Stromal cell of bone marrow (primary cell): ENCODE measurements around the gene SLC9A8.
A peak's percentile ranks its signal among the peaks of the same experiment; 100 is the strongest.

Source experiments
- DNase-seq: peaks from one replicate; pipeline ENCODE4 v3.0.0-alpha.2; 2012; ENCODE audit warnings: low read depth

The SLC9A8 gene

GRCh38 chr20:49814057-49814694 lies 1.5 kb downstream of the SLC9A8 start:
- no peak for DNase-seq

GRCh38 chr20:49818816-49819215 lies 6.2 kb downstream of the SLC9A8 start:
- no peak for DNase-seq

GRCh38 chr20:49819702-49820101 lies 7.1 kb downstream of the SLC9A8 start:
- no peak for DNase-seq

- DNase-seq, result no peak
These were observed 8.8 kb downstream of the SLC9A8 start for GRCh38 chr20:49821381-49821780.

DNA sequence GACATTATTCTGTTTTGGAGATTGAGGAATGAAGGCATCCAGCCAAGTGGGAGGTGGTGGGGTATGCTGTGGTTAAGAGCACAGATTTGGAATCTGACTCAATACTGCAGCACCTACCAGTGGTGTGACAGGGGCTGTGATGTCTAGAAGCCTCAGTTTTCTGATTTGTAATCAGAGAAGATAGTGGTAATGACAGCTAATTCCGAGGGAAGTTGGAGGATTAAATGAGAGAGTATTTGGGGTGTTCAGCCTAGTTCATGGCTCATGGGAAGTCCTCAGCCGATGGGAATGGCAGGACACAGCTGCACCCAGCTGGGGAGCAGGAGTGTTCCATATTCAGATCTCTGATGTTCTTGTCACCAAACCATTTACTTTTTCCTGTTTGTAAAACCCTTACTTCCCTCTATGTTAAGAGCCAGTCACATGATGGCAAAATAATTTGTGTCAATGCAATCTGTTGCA lies 9.3 kb downstream of the SLC9A8 start:
- no peak for DNase-seq

GRCh38 chr20:49823152-49823847 lies 10.7 kb downstream of the SLC9A8 start:
- no peak for DNase-seq

- DNase-seq, result no peak
These were observed 11.6 kb downstream of the SLC9A8 start for GRCh38 chr20:49824206-49824605.

- no peak for DNase-seq
These were observed 12.9 kb downstream of the SLC9A8 start for GRCh38 chr20:49825521-49826033.

DNA sequence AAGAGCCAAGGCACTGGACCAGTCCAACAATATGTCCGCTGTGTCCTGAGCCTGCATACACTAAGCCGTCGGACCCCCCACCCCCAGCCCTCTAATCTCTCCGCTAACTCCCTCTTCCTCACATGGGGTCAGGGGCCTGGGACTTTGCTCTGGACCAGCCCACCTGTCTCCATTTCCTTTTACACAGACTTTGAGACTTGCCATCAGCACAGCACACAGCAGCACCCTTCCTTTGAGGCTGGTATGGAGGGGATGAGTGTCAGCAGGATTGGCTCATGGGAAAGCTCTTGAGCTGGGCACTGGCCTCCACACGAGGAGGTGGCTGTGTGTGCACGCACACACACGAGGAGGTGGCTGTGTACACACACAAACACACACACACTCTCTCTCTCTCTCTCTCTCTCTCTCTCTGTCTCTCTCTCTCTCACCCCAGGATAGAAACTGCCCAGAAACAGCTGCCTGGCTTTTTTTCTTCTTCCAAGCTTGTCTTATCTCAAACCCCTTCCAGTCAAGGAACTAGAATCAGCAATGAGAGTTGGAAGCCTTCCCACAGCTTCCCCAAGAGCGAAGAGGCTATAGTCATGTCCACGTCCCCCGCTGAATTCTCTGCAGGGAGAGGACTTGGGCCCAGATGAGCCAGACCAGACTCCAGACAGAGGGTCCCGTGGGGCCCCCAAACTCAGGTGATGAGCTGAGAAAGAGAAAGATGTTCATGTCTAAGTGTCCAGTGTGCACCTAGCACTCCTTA lies 18.6 kb downstream of the SLC9A8 start:
- no peak for DNase-seq

GRCh38 chr20:49831770-49832631 lies 19.4 kb downstream of the SLC9A8 start:
- DNase-seq, result no peak

- no peak for DNase-seq
These were observed 20.2 kb downstream of the SLC9A8 start for GRCh38 chr20:49832632-49833327.

DNA sequence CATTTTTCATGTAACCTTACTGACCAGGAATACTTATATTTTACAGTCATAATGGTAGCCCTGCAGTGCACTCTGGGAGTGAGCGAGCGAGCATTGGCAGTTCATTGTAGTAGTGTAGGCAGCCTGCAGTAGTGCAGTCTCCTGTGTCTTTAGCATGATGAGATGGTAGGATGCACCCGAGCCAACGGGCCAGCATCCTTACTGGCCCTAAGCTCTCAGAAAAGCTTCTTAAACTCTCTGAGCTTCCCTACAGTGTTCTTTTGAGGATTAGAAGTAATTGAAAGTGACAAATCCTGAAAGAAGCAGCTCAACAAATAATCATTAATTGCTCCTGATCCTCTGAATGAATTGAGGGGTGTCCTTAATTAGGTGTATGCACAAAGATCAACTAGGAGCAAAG lies 20.9 kb downstream of the SLC9A8 start:
- no peak for DNase-seq

DNA sequence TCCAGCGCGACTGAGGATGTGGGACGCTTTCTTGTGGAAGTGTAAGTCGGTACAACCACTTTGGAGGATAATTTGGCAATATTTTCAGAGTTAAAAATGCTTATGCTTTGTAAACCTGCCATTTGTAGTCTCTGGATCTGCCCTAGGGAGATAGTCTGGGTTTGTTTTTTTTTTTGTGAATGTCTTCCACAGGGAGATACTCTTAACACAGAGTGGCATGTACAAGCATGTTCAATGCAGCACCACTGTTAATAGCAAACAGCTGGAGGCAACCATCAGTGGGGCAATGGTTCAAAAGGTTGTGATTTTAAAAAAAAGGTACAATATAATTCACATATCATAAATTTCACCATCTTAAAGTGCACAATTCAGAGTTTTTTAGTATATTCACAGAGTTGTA lies 22.4 kb downstream of the SLC9A8 start:
- no peak for DNase-seq

GRCh38 chr20:49838546-49838945 lies 25.9 kb downstream of the SLC9A8 start:
- DNase-seq, result no peak

DNA sequence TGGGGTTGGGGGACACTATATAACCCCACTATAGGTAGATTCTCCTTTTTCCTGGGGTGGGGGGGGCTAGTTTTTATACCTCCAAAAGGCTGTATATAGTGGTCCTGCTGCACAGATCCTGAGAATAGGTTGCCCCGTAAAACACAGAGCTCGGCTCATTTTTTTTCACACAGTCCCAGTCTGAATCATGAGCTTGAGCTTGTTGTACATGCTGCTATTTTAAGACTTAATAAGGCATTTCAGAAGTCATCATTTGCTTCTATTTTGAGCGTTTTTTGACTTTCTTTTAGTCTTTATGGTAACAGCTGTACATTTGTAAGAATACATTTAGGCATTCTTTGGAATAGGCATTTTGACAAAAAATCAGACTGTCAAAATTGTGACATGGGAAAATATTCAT lies 30.5 kb downstream of the SLC9A8 start:
- no peak for DNase-seq

- DNase-seq, result no peak
These were observed 31.2 kb downstream of the SLC9A8 start for GRCh38 chr20:49843770-49844380.

- DNase-seq, result no peak
These were observed 32.4 kb downstream of the SLC9A8 start for GRCh38 chr20:49845060-49845459.

DNA sequence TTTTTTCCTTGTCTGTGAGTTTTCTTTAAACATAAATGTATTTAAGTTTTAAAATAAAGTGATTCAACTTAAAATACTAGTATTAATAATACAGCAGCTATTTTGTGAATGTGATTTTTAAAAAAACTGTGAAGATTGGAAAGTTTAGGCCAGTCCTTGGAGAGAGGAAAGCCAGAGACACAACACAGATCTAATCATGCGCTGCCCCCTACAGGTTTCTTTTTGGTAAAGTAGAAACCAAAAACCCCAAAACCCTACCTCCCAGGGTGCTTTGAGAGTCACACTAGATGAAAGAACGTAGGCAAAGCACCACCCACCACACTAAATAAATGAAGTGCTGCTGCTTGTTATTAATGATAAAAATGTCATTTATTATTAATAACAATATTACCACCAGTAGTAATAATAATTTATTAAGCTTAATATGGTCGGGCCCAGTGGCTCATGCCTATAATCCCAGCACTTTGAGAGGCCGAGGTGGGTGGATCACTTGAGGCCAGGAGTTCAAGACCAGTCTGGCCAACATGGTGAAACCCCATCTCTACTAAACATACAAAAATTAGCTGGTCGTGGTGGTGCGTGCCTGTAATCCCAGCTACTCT lies 33.7 kb downstream of the SLC9A8 start:
- peak; percentile 45 for DNase-seq

- no peak for DNase-seq
These were observed 38.0 kb downstream of the SLC9A8 start for GRCh38 chr20:49850463-49851230.
